22Rv1 (cell line): Measurements from ENCODE around the gene SMARCE1.

Source experiments
- ZFX ChIP-seq: fragments of 450-650 bp; IDR thresholded peaks from 2 replicates; pipeline ENCODE4 v1.6.1; 2017; ENCODE audit warnings: antibody characterized with exemption, borderline replicate concordance
- TF ChIP-seq, protein P1 (sequence below): fragments of 450-650 bp; IDR thresholded peaks from 2 replicates; pipeline ENCODE4 v1.5.1; 2017; ENCODE audit warnings: mild to moderate bottlenecking

DNA sequence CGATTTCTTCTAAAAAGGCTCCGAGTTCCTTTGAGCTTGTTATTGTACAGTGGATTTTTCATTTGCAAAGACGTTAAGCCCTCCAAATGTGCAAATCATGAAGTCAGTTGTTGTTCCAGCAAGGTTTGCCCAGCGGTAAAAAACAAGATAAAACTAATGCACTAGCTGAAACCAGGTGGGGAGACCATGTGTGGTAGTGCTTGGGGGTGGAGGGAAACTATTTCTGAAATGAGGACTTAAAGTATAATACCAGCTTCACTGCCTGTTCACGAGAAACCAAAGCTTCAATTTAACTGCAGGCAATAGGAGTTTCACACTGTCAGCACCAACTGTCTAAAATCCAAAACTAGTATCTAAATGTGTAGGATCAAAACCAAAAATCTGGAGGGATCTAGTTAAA is 22.3 kb downstream of the SMARCE1 start:
- TF ChIP-seq, protein P1, sequence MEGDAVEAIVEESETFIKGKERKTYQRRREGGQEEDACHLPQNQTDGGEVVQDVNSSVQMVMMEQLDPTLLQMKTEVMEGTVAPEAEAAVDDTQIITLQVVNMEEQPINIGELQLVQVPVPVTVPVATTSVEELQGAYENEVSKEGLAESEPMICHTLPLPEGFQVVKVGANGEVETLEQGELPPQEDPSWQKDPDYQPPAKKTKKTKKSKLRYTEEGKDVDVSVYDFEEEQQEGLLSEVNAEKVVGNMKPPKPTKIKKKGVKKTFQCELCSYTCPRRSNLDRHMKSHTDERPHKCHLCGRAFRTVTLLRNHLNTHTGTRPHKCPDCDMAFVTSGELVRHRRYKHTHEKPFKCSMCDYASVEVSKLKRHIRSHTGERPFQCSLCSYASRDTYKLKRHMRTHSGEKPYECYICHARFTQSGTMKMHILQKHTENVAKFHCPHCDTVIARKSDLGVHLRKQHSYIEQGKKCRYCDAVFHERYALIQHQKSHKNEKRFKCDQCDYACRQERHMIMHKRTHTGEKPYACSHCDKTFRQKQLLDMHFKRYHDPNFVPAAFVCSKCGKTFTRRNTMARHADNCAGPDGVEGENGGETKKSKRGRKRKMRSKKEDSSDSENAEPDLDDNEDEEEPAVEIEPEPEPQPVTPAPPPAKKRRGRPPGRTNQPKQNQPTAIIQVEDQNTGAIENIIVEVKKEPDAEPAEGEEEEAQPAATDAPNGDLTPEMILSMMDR = no peak
- TF ChIP-seq ZFX = no peak
